D721Med (cell line): ENCODE measurements around the gene KLC1.

Experiments
- DNase-seq: peaks from one replicate; pipeline ENCODE4 v3.0.0; 2011; ENCODE audit warnings: low spot score; ENCODE audit not compliant: insufficient read length
- FAIRE-seq: peaks from 2 replicates; lab custom pipeline; 2011; peaks lifted over from hg19 to GRCh38; lab: Jason Lieb, UNC
- CTCF ChIP-seq: IDR thresholded peaks from 2 replicates; pipeline ENCODE4 v1.5.1; 2012; ENCODE audit warnings: mild to moderate bottlenecking, control low read depth; ENCODE audit not compliant: insufficient read depth; ENCODE audit errors: missing control alignments

The KLC1 gene

DNA sequence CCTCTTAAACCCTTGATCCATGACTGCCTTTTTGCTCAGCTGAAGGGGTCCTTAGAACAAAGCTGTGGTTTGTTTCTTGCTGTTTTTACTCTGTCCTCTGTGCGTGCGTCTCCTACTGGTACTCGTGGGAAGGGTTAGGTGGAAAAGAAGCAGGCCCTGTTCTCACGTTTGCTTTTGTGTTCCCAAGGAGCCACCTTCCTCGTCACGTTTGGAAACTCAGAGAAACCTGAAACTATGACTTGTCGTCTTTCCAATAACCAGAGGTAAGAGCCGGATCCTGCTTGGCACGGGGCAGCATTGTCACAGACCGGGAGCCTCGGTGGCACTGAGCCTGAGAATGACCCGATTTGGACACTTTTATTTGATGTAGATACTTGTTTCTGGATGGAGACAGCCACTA, 99.7 kb downstream of the KLC1 start:
- FAIRE-seq (no peak), DNase-seq (no peak)
- no peak for TF ChIP-seq CTCF

DNA sequence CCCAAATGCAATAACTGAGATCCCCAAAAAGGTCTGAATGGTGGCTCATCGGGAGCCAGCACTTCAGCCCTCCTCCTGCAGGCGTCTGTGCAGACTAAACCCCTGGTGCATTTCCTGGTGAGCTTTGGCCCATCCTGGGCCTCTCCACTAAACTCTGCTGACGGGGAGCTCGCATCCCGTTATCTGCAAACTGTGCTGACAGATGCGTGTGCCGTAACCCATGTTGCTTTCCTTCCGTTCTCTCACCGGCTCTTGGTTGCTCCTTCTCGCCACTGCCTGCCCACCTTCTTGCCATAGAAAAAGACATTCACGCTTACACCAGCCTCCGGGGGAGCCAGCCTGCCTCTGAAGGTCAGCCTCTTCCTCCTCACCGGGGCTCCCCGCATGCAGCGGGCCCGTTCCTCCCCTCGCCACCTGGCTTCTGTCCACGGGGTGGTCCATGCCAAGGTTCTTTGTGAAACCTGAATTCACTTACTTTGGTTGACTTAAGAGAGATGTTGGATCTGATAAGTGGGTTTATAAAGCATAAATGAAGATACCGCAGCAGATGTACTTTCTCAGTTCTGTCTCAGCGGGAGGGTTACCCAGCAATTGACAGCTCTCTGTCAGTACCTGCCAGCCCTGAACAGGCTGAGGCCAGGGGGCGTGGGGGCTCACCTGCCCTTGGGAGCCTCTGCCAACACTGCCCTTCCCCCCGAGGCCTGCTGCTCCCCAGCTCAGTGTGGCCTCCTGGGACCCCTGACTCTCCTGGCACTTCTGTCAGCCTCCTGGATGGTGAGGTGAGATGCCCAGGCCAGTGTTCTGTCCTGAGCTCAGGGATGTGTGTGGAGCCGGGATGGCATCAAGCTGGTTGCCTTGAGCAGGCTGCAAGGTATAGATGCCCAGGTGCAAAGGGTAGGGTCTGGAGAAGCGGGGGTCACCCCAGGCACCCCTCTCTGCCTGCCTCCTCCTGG, 100.8 kb downstream of the KLC1 start:
- FAIRE-seq = no peak
- no peak for TF ChIP-seq CTCF
- no peak for DNase-seq

- no peak for DNase-seq
- no peak for FAIRE-seq
- TF ChIP-seq CTCF = no peak
Measured at GRCh38 chr14:103730490-103731035, 101.6 kb downstream of the KLC1 start.

- DNase-seq = no peak
- no peak for TF ChIP-seq CTCF
- FAIRE-seq = no peak
Measured at GRCh38 chr14:103731481-103731880, 102.5 kb downstream of the KLC1 start.

DNA sequence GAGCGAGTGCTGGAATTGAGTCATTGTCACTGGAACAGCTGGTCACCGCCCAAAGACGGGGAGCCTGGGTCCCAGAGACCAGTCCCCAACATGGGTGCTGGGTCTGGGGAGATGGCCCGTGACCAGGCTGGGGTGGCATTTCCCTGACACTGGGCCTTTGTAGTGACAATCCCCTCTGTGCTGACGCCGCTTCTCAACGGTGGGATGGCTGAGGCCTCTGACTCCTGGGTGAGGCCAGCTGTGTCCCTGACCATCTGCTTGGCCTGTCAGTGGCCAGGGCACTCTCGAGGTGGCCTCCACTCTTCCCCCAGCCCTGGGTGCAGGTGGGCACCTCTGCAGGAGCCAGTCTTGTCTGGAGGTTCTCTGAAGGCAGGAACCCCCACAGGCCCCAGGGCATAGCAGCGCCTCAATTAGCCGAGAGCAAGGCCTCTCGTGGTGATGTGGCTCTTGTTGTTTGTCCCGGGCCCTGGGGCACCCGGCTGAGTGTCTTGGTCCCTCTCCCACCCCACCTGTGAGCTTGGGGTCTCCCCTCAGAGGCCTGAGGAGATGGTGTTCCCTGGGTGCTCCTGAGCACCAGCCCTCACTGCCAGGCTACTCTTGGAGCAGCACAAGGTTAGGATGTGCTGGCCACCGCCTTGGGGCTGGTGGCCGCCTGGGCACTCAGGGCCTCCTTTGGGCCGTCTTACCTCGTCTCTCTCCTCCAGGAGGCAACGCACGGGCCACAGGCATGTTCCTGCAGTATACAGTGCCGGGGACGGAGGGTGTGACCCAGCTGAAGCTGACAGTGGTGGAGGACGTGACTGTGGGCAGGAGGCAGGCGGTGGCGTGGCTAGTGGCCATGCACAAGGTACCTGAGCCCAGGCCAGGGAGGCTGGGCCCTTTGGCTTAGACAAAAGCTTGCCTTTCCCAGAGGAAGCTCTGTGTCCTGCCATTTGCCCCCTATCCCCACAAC, 103.2 kb downstream of the KLC1 start:
- no peak for TF ChIP-seq CTCF
- FAIRE-seq (no peak), DNase-seq (no peak)

DNA sequence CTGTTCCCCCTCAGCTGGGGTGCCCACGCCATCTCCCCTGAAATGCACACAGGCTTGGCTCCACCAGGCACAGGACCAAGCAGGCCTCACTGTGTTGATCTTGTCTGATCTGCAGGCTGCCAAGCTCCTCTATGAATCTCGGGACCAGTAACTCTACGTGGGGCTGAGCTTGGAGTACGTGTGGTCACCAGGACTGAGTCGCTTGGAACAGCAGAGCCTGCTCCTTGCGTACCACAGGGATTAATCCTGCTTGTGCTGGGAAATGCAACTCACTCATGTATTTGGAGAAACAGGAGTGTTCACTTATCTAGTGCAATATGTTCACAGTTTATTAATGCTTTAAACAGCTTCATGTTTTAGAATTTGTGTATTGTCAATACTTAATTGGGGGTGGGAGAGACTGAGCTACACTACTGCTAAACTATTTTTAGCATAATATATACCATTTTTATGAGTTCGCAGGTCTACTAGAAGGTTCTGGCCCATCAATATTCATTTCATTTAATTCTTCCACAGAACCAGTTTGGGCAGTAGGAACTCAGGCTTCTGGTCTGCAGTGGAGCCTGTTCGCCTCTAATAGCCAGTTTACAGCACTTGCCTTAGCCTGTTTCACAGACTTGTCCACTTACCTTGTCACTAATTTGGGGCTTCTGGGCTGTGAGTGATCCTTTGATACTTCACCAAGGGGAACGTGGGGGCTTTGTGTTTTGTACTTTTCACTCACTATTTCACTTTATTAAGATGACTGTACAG, 104.0 kb downstream of the KLC1 start:
- TF ChIP-seq CTCF = no peak
- no peak for FAIRE-seq
- no peak for DNase-seq
